Loucy (cell line): ENCODE results near the gene CENPH.

Source experiments
- H2AFZ ChIP-seq: fragments of 200-600 bp; sonication (generic); 2 replicates; pipeline ENCODE4 v1.6.0; 2016; ENCODE audit warnings: antibody characterized with exemption, mild to moderate bottlenecking, low read length, moderate library complexity
- H3F3A ChIP-seq: fragments of 200-600 bp; 2 replicates; pipeline ENCODE4 v1.6.0; 2016; ENCODE audit warnings: antibody characterized with exemption, low read depth, mild to moderate bottlenecking
- H3K27me3 ChIP-seq: fragments of 200-600 bp; sonication (generic); 2 replicates; pipeline ENCODE4 v1.6.1; 2014; ENCODE audit warnings: low read length, mild to moderate bottlenecking; ENCODE audit not compliant: insufficient read depth, poor library complexity, severe bottlenecking
- H3K36me3 ChIP-seq: fragments of 200-600 bp; sonication (generic); 2 replicates; pipeline ENCODE4 v1.6.1; 2016; ENCODE audit warnings: low read length; ENCODE audit not compliant: insufficient read depth
- H3K4me1 ChIP-seq: fragments of 200-600 bp; sonication (generic); 2 replicates; pipeline ENCODE4 v1.5.1; 2014; ENCODE audit warnings: low read length, mild to moderate bottlenecking; ENCODE audit not compliant: insufficient read depth, poor library complexity, severe bottlenecking
- H3K4me2 ChIP-seq: fragments of 200-600 bp; sonication (generic); 2 replicates; pipeline ENCODE4 v1.6.0; 2014; ENCODE audit warnings: antibody characterized with exemption, low read length, low read depth, mild to moderate bottlenecking; ENCODE audit not compliant: poor library complexity, severe bottlenecking
- H3K4me3 ChIP-seq: fragments of 200-600 bp; sonication (generic); 2 replicates; pipeline ENCODE4 v1.5.1; 2014; ENCODE audit warnings: low read length, mild to moderate bottlenecking, mixed read lengths; ENCODE audit not compliant: poor library complexity, severe bottlenecking
- H3K79me2 ChIP-seq: fragments of 200-600 bp; sonication (generic); 2 replicates; pipeline ENCODE4 v1.6.1; 2014; ENCODE audit warnings: low read length; ENCODE audit not compliant: insufficient read depth
- H3K9ac ChIP-seq: fragments of 200-600 bp; sonication (generic); 2 replicates; pipeline ENCODE4 v1.6.0; 2014; ENCODE audit warnings: mild to moderate bottlenecking, low read depth, low read length, moderate library complexity; ENCODE audit not compliant: poor library complexity, severe bottlenecking
- H3K9me2 ChIP-seq: fragments of 200-600 bp; sonication (generic); replicated peaks from 2 replicates; pipeline ENCODE4 v1.6.1; 2016; ENCODE audit warnings: low read depth, low read length, mixed read lengths
- H3K9me3 ChIP-seq: fragments of 200-600 bp; sonication (generic); 2 replicates; pipeline ENCODE4 v1.6.1; 2014; ENCODE audit warnings: mild to moderate bottlenecking, antibody characterized with exemption, low read length, low read depth; ENCODE audit not compliant: insufficient read depth
- H4K20me1 ChIP-seq: fragments of 200-600 bp; sonication (generic); 2 replicates; pipeline ENCODE4 v1.6.0; 2014; ENCODE audit warnings: antibody characterized with exemption, low read length, mild to moderate bottlenecking; ENCODE audit not compliant: insufficient read depth, poor library complexity, severe bottlenecking
- EZH2phosphoT487 ChIP-seq: fragments of 200-600 bp; IDR thresholded peaks from 2 replicates; pipeline ENCODE4 v1.6.1; 2018; ENCODE audit warnings: antibody characterized with exemption, mild to moderate bottlenecking, moderate library complexity, borderline replicate concordance
- TF ChIP-seq, protein P1 (sequence below): fragments of 200-600 bp; sonication (generic); conservative IDR thresholded peaks from 2 replicates; pipeline ENCODE4 v1.5.1; 2014; ENCODE audit warnings: mild to moderate bottlenecking, antibody characterized with exemption, low read length

The CENPH gene

DNA sequence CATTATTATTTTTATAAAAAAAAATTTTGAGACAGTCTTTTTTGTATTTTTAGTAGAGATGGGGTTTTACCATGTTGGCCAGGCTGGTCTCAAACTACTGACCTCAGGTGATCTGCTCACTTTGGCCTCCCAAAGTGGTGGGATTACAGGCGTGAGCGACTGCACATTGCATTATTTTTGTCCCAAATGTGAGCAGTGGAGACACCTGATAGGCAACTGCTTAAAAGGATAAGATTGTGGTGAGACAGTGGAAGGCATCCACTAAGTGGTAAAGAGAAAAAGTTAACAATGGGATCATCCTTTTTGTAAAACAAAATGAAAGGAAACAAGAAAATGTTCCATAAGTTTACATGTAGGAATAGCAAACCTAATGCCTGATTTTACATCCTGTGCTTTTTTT, 2.0 kb upstream of the CENPH start:
- Histone ChIP-seq H4K20me1 (no peaks in the 10 kb centered on the region), H3K4me2 (no peak overlapping the region), H3K4me3 (no peak overlapping the region), H3K36me3 (no peaks in the 10 kb centered on the region), H3K9ac (no peak overlapping the region), H3K79me2 (peaks cover 9% of the 10 kb centered on the region; the same call in 1 of the 2 replicates), H3K9me2 (no peaks in the 10 kb centered on the region), H3F3A (no peaks in the 10 kb centered on the region), H2AFZ (no peak overlapping the region), H3K4me1 (peaks cover 12% of the 10 kb centered on the region), H3K9me3 (no peaks in the 10 kb centered on the region), H3K27me3 (no peaks in the 10 kb centered on the region)
- no peak for TF ChIP-seq EZH2phosphoT487
- TF ChIP-seq, protein P1, sequence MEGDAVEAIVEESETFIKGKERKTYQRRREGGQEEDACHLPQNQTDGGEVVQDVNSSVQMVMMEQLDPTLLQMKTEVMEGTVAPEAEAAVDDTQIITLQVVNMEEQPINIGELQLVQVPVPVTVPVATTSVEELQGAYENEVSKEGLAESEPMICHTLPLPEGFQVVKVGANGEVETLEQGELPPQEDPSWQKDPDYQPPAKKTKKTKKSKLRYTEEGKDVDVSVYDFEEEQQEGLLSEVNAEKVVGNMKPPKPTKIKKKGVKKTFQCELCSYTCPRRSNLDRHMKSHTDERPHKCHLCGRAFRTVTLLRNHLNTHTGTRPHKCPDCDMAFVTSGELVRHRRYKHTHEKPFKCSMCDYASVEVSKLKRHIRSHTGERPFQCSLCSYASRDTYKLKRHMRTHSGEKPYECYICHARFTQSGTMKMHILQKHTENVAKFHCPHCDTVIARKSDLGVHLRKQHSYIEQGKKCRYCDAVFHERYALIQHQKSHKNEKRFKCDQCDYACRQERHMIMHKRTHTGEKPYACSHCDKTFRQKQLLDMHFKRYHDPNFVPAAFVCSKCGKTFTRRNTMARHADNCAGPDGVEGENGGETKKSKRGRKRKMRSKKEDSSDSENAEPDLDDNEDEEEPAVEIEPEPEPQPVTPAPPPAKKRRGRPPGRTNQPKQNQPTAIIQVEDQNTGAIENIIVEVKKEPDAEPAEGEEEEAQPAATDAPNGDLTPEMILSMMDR, result no peak

DNA sequence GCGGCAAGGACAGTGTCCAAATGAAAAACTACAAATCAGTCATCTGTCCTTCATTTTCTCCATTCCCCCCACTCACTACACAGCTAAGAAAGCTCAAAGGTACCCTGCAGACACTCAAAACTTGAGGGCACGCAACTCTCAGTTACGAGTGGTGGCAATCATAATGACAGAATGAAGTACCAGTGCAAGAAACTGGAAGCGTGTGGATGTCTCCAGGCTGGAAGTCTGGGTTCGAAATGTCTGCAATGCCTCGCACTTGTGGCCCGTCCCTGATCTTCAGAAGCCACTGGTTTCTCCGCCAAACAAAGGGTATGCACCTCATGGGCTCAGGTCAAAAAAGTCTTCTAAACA, 597 bp upstream of the CENPH start:
- Histone ChIP-seq H3F3A (no peaks in the 10 kb centered on the region), H2AFZ (peak overlapping the region; percentile 89), H4K20me1 (no peaks in the 10 kb centered on the region), H3K9me3 (no peaks in the 10 kb centered on the region), H3K4me3 (peak overlapping the region; percentile 82), H3K4me2 (peak overlapping the region; percentile 85), H3K9ac (peak overlapping the region; percentile 82), H3K27me3 (no peaks in the 10 kb centered on the region), H3K79me2 (peaks cover 9% of the 10 kb centered on the region; the same call in 1 of the 2 replicates), H3K36me3 (no peaks in the 10 kb centered on the region), H3K9me2 (no peaks in the 10 kb centered on the region), H3K4me1 (peaks cover 12% of the 10 kb centered on the region)
- no peak for TF ChIP-seq EZH2phosphoT487
- TF ChIP-seq, protein P1, result no peak

DNA sequence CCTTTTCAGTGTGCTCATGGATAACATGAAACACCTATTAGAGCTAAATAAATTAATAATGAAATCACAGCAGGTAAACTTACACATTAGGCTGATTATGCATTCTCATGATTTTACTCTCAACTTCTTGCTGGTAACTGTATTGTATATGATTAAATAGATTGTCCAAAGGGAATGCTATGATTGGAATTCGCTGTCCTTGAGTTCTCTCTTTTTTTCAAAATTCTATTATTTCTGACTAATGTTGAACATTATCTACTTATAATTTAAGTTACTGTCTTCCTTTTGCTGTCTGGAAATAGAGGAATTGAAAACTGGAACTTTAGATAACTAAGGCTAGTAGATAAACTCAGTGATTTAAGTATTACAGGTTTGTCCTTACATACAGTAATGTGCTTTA, 13.1 kb downstream of the CENPH start:
- H3K9ac ChIP-seq, result no peak overlapping the region
- H3K9me3 ChIP-seq, result no peaks in the 10 kb centered on the region
- no peaks in the 10 kb centered on the region for H3K9me2 ChIP-seq
- H3K27me3 ChIP-seq, result no peaks in the 10 kb centered on the region
- TF ChIP-seq, protein P1, result no peak
- TF ChIP-seq EZH2phosphoT487, result no peak
- no peak overlapping the region for H2AFZ ChIP-seq
- no peak overlapping the region for H3K4me2 ChIP-seq
- H3K4me1 ChIP-seq, result no peaks in the 10 kb centered on the region
- no peaks in the 10 kb centered on the region for H3F3A ChIP-seq
- H3K79me2 ChIP-seq, result no peaks in the 10 kb centered on the region
- peaks cover 11% of the 10 kb centered on the region; the same call in 1 of the 2 replicates for H3K36me3 ChIP-seq
- H4K20me1 ChIP-seq, result no peaks in the 10 kb centered on the region
- H3K4me3 ChIP-seq, result no peak overlapping the region
